SHP77 (cell line): ENCODE results near the gene FNIP1.
"Not testable (repeated sequence)": the region's sequence is repeated elsewhere in the genome, so short reads cannot be mapped to it uniquely, and the experiment has no call there.

Experiments used
- DNase-seq, 2 experiments: peaks; one replicate each; lab custom pipeline; 2025; lab: John Stamatoyannopoulos, UW

Gene FNIP1

GRCh38 chr5:131786900-131787692 lies 9.7 kb downstream of the FNIP1 start:
- no peak for DNase-seq

GRCh38 chr5:131786036-131786435 lies 10.8 kb downstream of the FNIP1 start:
- DNase-seq, result no peak

DNA sequence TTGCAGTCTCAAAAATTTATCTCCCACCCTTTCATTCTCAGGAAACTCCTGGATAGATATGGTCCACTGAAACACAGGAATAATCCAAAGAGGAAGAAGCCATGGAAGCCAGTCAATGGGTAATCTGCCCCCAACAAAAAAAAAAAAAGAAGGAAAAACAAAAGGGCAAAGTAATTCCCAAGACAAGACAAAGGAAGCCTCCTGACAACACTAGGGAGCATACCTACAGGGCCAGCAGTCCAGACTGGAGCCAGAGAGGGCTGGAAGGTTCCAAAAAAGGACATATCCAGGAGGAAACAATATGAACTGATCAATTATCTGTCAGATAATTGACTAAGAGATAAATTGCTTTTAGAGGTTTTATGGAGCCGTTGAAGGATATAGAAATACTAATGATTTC lies 12.9 kb downstream of the FNIP1 start:
- no peak for DNase-seq

DNA sequence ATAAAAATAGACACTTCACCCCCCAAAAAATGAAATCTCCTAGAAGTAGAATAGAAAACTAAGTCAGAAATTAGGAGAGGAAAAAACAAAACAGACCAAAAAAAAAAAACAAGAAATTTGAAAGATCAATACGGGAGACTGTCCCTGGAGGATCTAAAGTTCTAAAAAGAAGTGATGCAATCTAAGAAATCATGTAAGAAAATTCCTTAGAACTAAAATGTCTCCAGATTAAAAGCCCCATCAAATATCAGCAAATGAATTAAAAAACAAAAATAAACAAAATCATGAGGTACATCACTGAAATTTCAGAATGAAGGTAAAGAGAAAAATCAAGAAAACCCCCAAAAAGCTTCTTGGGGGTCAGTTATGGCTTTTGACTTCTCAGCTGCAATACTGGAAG lies 13.5 kb downstream of the FNIP1 start:
- DNase-seq, result no peak

GRCh38 chr5:131782717-131783116 lies 14.1 kb downstream of the FNIP1 start:
- DNase-seq, result no peak

DNA sequence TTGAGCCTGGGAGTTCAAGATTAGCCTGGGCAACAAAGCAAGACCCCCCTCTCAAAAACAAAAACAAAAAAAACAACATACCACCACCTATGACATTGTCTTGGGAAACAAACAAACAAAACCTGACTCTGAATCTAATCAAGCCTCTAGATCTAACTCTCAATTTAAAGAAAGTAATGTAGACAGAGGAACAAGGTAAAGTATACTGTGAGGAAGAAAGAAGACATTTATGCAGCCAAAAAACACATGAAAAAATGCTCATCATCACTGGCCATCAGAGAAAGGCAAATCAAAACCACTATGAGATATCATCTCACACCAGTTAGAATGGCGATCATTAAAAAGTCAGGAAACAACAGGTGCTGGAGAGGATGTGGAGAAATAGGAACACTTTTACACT lies 18.7 kb downstream of the FNIP1 start:
- DNase-seq, result not testable (repeated sequence)

DNA sequence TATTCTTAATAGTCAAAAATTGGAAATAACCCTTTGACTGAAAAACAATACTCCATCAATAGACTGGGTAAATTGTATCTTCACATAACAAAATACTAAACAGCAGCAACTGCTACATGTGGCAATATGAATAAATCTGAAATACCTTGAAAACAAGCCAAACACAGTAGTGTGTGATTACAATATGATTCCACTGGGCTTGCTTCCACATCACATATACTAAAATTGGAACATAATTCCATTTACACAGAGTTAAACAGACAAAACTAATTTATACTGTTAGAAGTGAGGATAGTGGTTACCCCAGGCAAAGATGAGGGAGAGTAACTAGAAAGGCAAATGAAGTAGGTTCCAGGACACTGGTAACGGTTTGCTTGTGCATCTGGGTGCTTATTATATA lies 20.4 kb downstream of the FNIP1 start:
- no peak for DNase-seq

DNA sequence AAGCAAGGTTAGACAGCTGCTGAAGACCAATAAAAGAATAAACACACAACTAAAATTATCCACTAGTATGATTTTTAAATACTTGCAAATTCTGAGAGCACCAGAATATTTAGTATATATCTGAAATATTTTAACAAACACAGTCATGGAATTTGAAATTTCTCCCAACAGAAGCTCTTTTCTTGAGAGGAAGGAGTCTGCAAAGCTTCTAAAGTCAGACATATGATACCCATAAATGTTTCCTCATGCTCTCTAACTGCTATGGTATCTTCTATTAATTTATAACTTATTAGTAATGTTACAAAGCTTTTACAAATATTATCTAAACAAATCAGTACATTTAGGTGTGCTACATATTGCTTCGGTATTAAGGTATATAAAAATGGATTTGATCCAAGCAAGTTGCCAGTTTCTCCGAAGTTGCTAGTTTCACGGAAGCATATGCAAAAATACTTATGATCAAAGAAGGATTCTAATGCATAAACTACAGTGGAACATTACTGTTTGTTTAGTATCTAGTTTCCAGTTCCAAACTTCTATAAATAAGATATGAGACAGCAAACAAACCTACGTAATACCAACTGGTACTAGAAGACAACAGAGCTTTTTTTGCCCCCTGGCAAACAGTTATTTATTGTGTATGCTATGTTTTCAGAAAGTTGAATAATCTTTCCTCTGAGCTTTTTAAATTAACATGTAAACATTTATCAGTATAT lies 22.0 kb downstream of the FNIP1 start:
- DNase-seq, result no peak

- no peak for DNase-seq
Measured at GRCh38 chr5:131773805-131774204, 23.0 kb downstream of the FNIP1 start.

DNA sequence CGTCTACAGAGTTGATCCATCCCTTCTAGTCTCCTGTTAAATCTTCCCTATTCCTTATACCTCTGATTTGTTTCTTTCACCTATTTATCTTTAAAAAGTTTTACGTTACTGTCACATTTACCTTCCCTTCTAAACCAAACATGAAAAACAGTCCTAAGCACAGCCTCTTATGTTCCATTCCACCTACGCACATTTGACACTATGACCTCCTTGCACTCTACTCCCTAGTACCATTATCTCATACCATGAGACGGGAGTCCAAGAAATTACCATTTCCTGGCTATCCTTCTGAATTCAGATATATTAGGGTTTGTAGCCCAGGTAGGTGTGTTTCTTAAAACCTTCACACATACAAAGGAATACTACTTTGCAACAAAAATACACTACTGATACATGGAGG lies 25.1 kb downstream of the FNIP1 start:
- no peak for DNase-seq

GRCh38 chr5:131769961-131770360 lies 26.9 kb downstream of the FNIP1 start:
- DNase-seq, result no peak

DNA sequence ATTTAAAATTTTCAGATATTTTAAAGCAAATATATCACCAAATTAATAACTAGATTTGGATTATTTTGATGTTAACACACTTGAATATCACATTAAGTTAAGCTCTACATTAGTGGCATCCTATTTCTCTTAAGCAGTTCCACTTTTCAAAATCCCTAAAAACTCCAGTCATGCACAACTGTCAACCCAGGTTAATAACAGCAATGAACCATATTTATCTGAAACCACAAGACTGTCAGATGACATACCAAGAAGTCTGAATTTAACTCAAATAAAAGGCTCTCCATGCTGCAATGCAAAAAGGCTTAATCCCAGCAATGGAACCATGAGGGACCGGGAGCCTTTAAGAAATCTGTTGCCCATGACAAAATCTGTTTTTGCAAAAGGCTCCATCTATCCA lies 27.5 kb downstream of the FNIP1 start:
- no peak for DNase-seq

GRCh38 chr5:131767891-131768290 lies 28.9 kb downstream of the FNIP1 start:
- DNase-seq, result no peak

DNA sequence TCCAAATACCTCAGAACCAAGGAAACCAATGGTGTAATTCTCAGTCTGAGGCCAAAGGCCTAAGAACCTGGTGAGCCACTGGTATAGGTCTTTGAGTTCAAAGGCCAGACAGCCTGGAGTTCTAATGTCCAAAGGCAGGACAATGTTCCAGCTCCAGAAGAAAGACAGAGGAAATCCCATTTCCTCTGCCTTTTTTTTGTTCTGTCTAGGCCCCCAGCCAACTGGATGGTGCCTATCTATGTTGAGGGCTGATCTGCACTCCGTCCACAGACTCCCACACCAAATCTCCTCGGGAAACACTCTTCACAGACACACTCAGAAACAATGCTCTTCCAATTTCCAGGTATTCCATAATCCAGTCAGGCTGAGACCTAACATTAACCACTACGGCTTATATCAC lies 30.1 kb downstream of the FNIP1 start:
- no peak for DNase-seq

GRCh38 chr5:131765261-131765660 lies 31.6 kb downstream of the FNIP1 start:
- DNase-seq, result no peak

- no peak for DNase-seq
Measured at GRCh38 chr5:131763968-131764367, 32.8 kb downstream of the FNIP1 start.

GRCh38 chr5:131760793-131761192 lies 36.0 kb downstream of the FNIP1 start:
- DNase-seq, result no peak

DNA sequence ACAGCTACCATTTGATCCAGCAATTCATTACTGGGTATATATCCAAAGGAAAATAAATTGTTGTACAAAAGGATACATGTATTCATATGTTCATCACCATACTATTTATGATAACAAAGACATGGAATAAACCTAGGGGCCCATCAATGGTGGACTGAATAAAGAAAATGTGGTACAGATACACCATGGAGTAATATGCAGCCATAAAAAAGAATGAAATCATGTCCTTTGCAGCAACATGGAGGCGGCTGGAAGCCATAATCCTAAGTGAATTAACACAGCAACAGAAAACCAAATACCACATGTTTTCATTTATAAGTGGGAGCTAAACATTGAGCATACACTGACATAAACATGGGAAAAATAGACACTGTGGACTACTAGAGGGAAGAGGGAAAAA lies 37.1 kb downstream of the FNIP1 start:
- no peak for DNase-seq

GRCh38 chr5:131758520-131758900 lies 38.3 kb downstream of the FNIP1 start:
- no peak for DNase-seq

DNA sequence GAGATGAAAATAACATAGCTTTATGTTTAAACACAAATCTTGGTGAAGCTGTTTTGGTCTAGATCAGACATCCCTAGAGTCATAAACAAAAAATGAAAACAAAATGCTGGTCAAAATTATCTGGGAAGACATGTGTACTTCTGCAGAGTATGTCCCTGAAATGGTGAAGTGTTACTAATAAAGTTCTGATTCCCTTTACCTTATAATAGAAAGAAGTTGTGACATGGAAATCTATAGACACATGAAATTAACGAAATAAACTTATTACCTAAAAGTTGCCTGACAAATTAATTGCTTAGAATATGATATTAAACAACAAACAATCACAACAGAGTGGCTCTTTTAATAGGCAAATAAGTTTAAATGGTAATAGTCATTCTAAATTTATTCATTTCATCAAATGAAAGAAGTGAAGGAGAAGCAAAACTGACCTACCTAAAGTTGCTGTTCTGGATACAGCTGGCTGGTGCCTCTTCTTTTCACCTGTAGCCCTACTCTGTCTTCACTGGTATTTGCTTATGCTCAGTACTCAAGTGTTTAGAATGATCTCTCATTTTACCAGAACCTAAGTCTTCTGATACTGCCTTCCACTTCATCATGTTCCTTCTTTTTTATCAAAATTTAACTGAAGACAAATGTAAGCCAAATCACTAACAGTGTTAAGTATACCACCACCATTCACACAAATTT lies 38.8 kb downstream of the FNIP1 start:
- DNase-seq, result no peak

DNA sequence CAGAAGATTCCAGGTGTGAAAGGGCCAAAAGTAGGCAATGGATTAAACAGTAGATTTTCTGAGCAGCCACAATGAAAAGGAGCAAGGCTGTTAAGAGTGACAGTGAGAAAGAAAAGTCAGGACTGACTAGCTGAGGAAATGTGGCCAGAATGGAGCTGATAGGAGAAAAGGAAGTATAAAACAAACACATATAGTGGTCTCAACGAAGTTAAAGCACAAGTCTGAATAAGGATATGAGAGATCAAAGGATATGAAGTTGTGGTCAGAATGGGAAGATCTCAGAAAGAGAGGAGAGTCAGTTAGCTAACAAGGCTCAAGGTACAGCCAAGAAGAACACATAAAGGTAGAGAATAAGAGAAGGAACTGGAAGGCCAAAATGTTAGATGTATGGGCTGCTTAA lies 39.9 kb downstream of the FNIP1 start:
- no peak for DNase-seq

DNA sequence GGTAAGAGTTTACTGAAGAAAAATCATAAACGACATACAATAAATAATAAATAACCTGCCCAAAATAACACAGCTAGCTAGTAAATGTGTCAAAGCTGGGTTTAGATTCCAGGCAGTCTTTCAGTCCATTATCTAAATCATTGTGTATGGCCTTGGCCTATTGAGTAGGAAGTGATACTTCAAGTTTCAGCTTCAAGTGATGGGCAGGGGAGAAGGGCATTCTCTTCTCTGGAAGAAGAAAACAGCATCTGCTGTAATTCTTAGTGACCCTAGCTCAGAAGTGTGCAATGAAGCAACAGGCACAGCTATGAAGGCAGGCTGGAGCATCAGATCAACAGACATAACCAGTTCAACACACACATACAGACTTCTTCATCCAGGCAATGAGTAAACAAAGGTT lies 42.5 kb downstream of the FNIP1 start:
- no peak for DNase-seq

DNA sequence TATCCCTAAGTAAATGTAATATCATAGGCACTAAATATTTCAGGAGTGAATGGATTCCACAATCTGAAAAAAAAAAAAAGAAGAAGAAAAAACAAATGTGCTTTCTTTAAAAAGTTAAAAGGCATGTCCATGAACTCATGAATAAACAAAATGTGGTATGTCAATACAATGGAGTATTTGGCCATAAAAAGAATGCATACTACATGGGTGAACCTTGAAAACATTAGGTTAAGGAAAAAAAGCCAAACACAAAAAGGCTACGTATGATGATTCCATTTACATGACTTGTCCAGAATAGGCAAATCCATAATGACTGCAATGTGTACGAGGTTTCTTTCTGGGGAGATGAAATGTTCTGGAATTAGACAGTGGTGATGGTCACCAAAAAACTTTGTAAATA lies 45.3 kb downstream of the FNIP1 start:
- no peak for DNase-seq
